ENCODE measurements around the gene NSUN2. TPM values are rescaled to one million over a fixed set of nuclear protein-coding genes. Genes with fewer than 3 reads are reported as not detected.

The NSUN2 gene
- total RNA-seq, 1 donor from 2014 or later: 78.8 TPM

DNA sequence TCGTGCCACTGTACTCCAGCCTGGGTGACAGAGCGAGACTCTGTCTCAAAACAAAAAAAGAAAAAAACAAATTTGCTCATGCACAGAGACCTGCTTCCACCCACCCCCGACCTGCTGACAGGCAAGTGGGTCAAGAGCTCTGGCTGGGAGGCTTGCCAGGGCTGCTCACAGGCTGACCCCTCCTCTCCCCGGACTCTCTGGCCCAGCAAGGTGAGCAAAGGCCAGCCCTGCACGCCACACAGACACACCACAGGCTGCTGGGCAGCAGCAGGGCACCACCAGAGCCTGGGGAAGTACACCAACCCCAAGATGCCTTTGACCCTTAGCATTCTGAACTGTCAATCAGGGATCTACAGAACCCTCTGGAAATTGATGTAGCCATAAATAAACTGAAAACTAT is 29.2 kb downstream of the NSUN2 start:
- H3K27me3 ChIP-seq (ENCODE audit: insufficient read depth, low read length): no peaks in the 10 kb centered on the region
- peaks cover 35% of the 10 kb centered on the region for H3K36me3 Mint-ChIP-seq (ENCODE audit: low read depth, unreplicated experiment)
- no peak overlapping the region for H3K4me3 ChIP-seq (ENCODE audit: insufficient read depth, low read depth, low read length)
- no peaks in the 10 kb centered on the region for H3K4me1 ChIP-seq (ENCODE audit: insufficient read depth, low read length)
- peaks cover 41% of the 10 kb centered on the region for H4K20me1 ChIP-seq (ENCODE audit: insufficient read depth, low read length)
- no peak overlapping the region for H3K27ac ChIP-seq (ENCODE audit: low read depth, low read length)
- no peak for DNase-seq (ENCODE audit: low read depth)
- H2AFZ ChIP-seq (ENCODE audit: low read depth, low read length): no peak overlapping the region
- H3K9me3 Mint-ChIP-seq (ENCODE audit: unreplicated experiment): no peaks in the 10 kb centered on the region
- TF ChIP-seq, protein P1, sequence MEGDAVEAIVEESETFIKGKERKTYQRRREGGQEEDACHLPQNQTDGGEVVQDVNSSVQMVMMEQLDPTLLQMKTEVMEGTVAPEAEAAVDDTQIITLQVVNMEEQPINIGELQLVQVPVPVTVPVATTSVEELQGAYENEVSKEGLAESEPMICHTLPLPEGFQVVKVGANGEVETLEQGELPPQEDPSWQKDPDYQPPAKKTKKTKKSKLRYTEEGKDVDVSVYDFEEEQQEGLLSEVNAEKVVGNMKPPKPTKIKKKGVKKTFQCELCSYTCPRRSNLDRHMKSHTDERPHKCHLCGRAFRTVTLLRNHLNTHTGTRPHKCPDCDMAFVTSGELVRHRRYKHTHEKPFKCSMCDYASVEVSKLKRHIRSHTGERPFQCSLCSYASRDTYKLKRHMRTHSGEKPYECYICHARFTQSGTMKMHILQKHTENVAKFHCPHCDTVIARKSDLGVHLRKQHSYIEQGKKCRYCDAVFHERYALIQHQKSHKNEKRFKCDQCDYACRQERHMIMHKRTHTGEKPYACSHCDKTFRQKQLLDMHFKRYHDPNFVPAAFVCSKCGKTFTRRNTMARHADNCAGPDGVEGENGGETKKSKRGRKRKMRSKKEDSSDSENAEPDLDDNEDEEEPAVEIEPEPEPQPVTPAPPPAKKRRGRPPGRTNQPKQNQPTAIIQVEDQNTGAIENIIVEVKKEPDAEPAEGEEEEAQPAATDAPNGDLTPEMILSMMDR (IDR thresholded peaks at IDR 0.05; ENCODE audit: insufficient read depth, low read depth, low read length): no peak
- no peak for TF ChIP-seq EZH2 (IDR thresholded peaks at IDR 0.05; ENCODE audit: insufficient read depth, low read length)
- H3K9me3 ChIP-seq (ENCODE audit: insufficient read depth, low read depth, low read length): no peaks in the 10 kb centered on the region
- no peak overlapping the region for H3K4me2 ChIP-seq (ENCODE audit: low read length)
- no peak overlapping the region for H3K27ac Mint-ChIP-seq (ENCODE audit: unreplicated experiment)
- FAIRE-seq: no peak
- peaks cover 4% of the 10 kb centered on the region for H3K79me2 ChIP-seq (ENCODE audit: insufficient read depth, low read length)
- no peaks in the 10 kb centered on the region for H3K4me1 Mint-ChIP-seq (ENCODE audit: low read depth, unreplicated experiment)
- H3K27me3 Mint-ChIP-seq (ENCODE audit: low read depth, unreplicated experiment): no peaks in the 10 kb centered on the region
- H3K9ac ChIP-seq (ENCODE audit: low read length): no peak overlapping the region
- H3K4me3 Mint-ChIP-seq (ENCODE audit: unreplicated experiment): no peak overlapping the region
- peaks cover 74% of the 10 kb centered on the region for H3K36me3 ChIP-seq (ENCODE audit: insufficient read depth, low read length)

DNA sequence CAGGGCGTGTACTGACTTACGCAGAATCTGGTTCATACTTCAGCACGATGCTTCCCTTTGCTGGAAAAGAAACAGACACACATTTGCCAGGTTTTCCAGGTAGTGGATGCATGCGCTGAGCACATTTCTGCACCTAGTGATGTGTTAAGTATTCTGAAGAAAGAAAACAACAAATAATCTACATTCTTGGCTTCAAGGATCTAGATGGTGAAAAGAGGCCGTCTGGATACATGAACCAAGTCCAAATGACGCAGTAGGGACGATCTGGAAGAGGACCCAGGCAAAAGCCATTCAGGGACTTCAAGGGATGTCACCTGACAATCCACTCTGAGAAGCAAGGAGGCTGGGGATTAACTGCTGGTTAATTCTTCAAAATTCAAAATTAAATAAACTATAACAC is 30.4 kb downstream of the NSUN2 start:
- FAIRE-seq: no peak
- no peak overlapping the region for H3K9ac ChIP-seq (ENCODE audit: low read length)

DNA sequence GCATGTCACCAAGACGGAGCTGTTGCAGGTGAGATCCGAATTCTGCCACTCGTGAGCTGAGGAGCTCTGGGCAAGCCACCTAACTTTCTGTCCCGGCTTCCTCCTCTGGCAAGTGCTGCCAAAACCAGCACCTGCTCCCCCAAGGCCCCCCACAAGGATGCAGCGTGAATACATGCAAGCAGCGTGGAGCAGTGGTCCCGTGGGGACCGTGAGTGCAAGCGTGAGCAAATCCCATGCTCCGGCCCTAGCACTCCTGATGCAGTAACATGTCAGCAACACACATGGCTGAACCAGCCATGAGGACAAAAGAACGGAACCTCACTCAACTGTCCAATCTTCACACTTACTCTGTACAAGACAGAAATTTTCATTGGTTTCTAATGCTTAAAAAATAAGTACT is 31.0 kb downstream of the NSUN2 start:
- peaks cover 65% of the 10 kb centered on the region for H3K36me3 ChIP-seq (ENCODE audit: insufficient read depth, low read length)
- no peak overlapping the region for H3K9ac ChIP-seq (ENCODE audit: low read length)
- FAIRE-seq: no peak

More for the DNA sequence above, 30.4 kb downstream of the NSUN2 start:
- DNase-seq (ENCODE audit: low read depth): no peak
- Histone ChIP-seq H3K4me2 (ENCODE audit: low read length) (no peak overlapping the region), H2AFZ (ENCODE audit: low read depth, low read length) (no peak overlapping the region), H3K27ac (ENCODE audit: low read depth, low read length) (no peak overlapping the region), H3K79me2 (ENCODE audit: insufficient read depth, low read length) (no peaks in the 10 kb centered on the region), H3K4me1 (ENCODE audit: insufficient read depth, low read length) (no peaks in the 10 kb centered on the region), H3K4me3 (ENCODE audit: insufficient read depth, low read depth, low read length) (no peak overlapping the region), H3K27me3 (ENCODE audit: insufficient read depth, low read length) (no peaks in the 10 kb centered on the region), H4K20me1 (ENCODE audit: insufficient read depth, low read length) (peaks cover 33% of the 10 kb centered on the region), H3K36me3 (ENCODE audit: insufficient read depth, low read length) (peaks cover 67% of the 10 kb centered on the region), H3K9me3 (ENCODE audit: insufficient read depth, low read depth, low read length) (no peaks in the 10 kb centered on the region)
- Mint-ChIP-seq H3K27me3 (ENCODE audit: low read depth, unreplicated experiment) (no peaks in the 10 kb centered on the region), H3K4me1 (ENCODE audit: low read depth, unreplicated experiment) (no peaks in the 10 kb centered on the region), H3K4me3 (ENCODE audit: unreplicated experiment) (no peak overlapping the region), H3K9me3 (ENCODE audit: unreplicated experiment) (no peaks in the 10 kb centered on the region), H3K36me3 (ENCODE audit: low read depth, unreplicated experiment) (peaks cover 40% of the 10 kb centered on the region), H3K27ac (ENCODE audit: unreplicated experiment) (no peak overlapping the region)
- TF ChIP-seq EZH2 (IDR thresholded peaks at IDR 0.05; ENCODE audit: insufficient read depth, low read length): no peak
- TF ChIP-seq, protein P1 (IDR thresholded peaks at IDR 0.05; ENCODE audit: insufficient read depth, low read depth, low read length): no peak

More for the DNA sequence above, 31.0 kb downstream of the NSUN2 start:
- H3K9me3 ChIP-seq (ENCODE audit: insufficient read depth, low read depth, low read length): no peaks in the 10 kb centered on the region
- Mint-ChIP-seq H3K4me3 (ENCODE audit: unreplicated experiment) (no peak overlapping the region), H3K36me3 (ENCODE audit: low read depth, unreplicated experiment) (peaks cover 42% of the 10 kb centered on the region), H3K9me3 (ENCODE audit: unreplicated experiment) (no peaks in the 10 kb centered on the region), H3K27ac (ENCODE audit: unreplicated experiment) (no peak overlapping the region), H3K27me3 (ENCODE audit: low read depth, unreplicated experiment) (no peaks in the 10 kb centered on the region), H3K4me1 (ENCODE audit: low read depth, unreplicated experiment) (no peaks in the 10 kb centered on the region)
- H3K4me2 ChIP-seq (ENCODE audit: low read length): no peak overlapping the region
- H3K4me1 ChIP-seq (ENCODE audit: insufficient read depth, low read length): no peaks in the 10 kb centered on the region
- no peaks in the 10 kb centered on the region for H3K27me3 ChIP-seq (ENCODE audit: insufficient read depth, low read length)
- TF ChIP-seq EZH2 (IDR thresholded peaks at IDR 0.05; ENCODE audit: insufficient read depth, low read length): no peak
- TF ChIP-seq, protein P1 (IDR thresholded peaks at IDR 0.05; ENCODE audit: insufficient read depth, low read depth, low read length): no peak
- no peak overlapping the region for H3K4me3 ChIP-seq (ENCODE audit: insufficient read depth, low read depth, low read length)
- no peak overlapping the region for H3K27ac ChIP-seq (ENCODE audit: low read depth, low read length)
- DNase-seq (ENCODE audit: low read depth): no peak
- peaks cover 30% of the 10 kb centered on the region for H4K20me1 ChIP-seq (ENCODE audit: insufficient read depth, low read length)
- H3K79me2 ChIP-seq (ENCODE audit: insufficient read depth, low read length): no peaks in the 10 kb centered on the region
- no peak overlapping the region for H2AFZ ChIP-seq (ENCODE audit: low read depth, low read length)
